EH (cell line): ENCODE data around the gene FIBCD1.

Experiments
- DNase-seq: peaks from one replicate; pipeline ENCODE4 v3.0.0-alpha.2; 2015; ENCODE audit warnings: low read depth

The FIBCD1 gene

GRCh38 chr9:130906735-130907416 is 32.2 kb downstream of the FIBCD1 start:
- DNase-seq = no peak

- no peak for DNase-seq
Measured at GRCh38 chr9:130905902-130906734, 32.9 kb downstream of the FIBCD1 start.

- no peak for DNase-seq
Measured at GRCh38 chr9:130905125-130905901, 33.7 kb downstream of the FIBCD1 start.

- no peak for DNase-seq
Measured at GRCh38 chr9:130904070-130905044, 34.7 kb downstream of the FIBCD1 start.

- no peak for DNase-seq
Measured at GRCh38 chr9:130903194-130904069, 35.6 kb downstream of the FIBCD1 start.

- no peak for DNase-seq
Measured at GRCh38 chr9:130902204-130903185, 36.6 kb downstream of the FIBCD1 start.

- DNase-seq = no peak
Measured at GRCh38 chr9:130901498-130902203, 37.4 kb downstream of the FIBCD1 start.

- no peak for DNase-seq
Measured at GRCh38 chr9:130900701-130901497, 38.1 kb downstream of the FIBCD1 start.

- DNase-seq = no peak
Measured at GRCh38 chr9:130899051-130899748, 39.8 kb downstream of the FIBCD1 start.

GRCh38 chr9:130898552-130898852 is 40.5 kb downstream of the FIBCD1 start:
- no peak for DNase-seq

GRCh38 chr9:130897848-130898551 is 41.0 kb downstream of the FIBCD1 start:
- DNase-seq = no peak

- no peak for DNase-seq
Measured at GRCh38 chr9:130897105-130897751, 41.8 kb downstream of the FIBCD1 start.

- no peak for DNase-seq
Measured at GRCh38 chr9:130896233-130897014, 42.6 kb downstream of the FIBCD1 start, which contains the start of gene QRFP. TSS of gene QRFP (minus strand) at chr9:130896812. CDS start at chr9:130893838, 2,974 bp downstream.

GRCh38 chr9:130895481-130896232 is 43.4 kb downstream of the FIBCD1 start:
- no peak for DNase-seq
